Measurements from ENCODE around the gene MIDN.

DNA sequence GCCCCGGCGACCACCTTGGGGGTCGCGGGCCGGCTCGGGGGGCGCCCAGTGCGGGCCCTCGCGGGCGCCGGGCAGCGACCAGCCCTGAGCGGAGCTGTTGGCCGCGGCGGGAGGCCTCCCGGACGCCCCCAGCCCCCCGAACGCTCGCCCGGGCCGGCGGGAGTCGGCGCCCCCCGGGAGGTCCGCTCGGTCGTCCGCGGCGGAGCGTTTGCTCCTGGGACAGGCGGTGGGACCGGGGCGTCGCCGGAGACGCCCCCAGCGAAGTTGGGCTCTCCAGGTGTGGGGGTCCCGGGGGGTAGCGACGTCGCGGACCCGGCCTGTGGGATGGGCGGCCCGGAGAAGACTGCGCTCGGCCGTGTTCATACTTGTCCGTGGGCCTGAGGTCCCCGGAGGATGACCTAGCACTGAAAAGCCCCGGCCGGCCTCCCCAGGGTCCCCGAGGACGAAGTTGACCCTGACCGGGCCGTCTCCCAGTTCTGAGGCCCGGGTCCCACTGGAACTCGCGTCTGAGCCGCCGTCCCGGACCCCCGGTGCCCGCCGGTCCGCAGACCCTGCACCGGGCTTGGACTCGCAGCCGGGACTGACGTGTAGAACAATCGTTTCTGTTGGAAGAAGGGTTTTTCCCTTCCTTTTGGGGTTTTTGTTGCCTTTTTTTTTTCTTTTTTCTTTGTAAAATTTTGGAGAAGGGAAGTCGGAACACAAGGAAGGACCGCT lies 42.1 kb upstream of the MIDN start:
- TF ChIP-seq, protein P1, sequence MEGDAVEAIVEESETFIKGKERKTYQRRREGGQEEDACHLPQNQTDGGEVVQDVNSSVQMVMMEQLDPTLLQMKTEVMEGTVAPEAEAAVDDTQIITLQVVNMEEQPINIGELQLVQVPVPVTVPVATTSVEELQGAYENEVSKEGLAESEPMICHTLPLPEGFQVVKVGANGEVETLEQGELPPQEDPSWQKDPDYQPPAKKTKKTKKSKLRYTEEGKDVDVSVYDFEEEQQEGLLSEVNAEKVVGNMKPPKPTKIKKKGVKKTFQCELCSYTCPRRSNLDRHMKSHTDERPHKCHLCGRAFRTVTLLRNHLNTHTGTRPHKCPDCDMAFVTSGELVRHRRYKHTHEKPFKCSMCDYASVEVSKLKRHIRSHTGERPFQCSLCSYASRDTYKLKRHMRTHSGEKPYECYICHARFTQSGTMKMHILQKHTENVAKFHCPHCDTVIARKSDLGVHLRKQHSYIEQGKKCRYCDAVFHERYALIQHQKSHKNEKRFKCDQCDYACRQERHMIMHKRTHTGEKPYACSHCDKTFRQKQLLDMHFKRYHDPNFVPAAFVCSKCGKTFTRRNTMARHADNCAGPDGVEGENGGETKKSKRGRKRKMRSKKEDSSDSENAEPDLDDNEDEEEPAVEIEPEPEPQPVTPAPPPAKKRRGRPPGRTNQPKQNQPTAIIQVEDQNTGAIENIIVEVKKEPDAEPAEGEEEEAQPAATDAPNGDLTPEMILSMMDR (IDR thresholded peaks at IDR 0.05), result no peak
- TF ChIP-seq POLR2A (IDR thresholded peaks at IDR 0.05), result no peak
- TF ChIP-seq POLR2AphosphoS5 (IDR thresholded peaks at IDR 0.05), result no peak
- no peak for TF ChIP-seq EP300 (IDR thresholded peaks at IDR 0.05)
